Measurements from ENCODE around the gene FSTL4.

FSTL4 gene

DNA sequence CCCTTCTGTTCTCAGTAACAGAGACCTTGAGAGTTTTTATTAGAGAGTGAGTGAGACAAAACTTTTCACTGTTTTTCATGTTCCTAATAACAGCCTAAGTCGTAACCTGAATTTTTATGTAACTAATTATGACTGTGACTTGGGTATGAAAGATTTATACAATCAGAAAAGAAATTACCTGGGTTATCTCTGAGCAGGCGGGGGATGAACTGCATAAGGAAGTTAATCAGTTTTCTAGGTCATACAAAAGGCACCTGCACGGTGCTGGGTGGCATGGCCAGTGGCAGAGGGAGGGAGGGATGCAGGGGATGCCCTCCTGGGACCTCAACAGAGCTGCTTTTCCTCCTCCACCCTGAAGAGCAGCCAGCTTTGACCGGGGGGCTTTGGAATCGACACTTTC, 340.7 kb downstream of the FSTL4 start:
- no peak overlapping the region for H3K27ac ChIP-seq (ENCODE audit: low read length)
- no peaks in the 10 kb centered on the region; the same call in 1 of the 2 replicates for H3K27me3 ChIP-seq (ENCODE audit: control insufficient read depth, insufficient read depth, low read length)
- no peaks in the 10 kb centered on the region for H3K4me1 ChIP-seq (ENCODE audit: control insufficient read depth, insufficient read depth, low read length)
- no CpG with 5 or more reads among the region's 5 CpGs for WGBS (ENCODE audit: insufficient coverage, insufficient read length)
- H3K9me3 ChIP-seq (ENCODE audit: control insufficient read depth, insufficient read depth, low read length), result no peaks in the 10 kb centered on the region
- DNase-seq (ENCODE audit: low read depth, low spot score), result no peak
- H3K4me3 ChIP-seq (ENCODE audit: low read length), result no peak overlapping the region
- no peaks in the 10 kb centered on the region for H3K36me3 ChIP-seq (ENCODE audit: control insufficient read depth, insufficient read depth, low read length)

GRCh38 chr5:133269691-133270090, 342.6 kb downstream of the FSTL4 start:
- no CpG with 5 or more reads among the region's 5 CpGs for WGBS (ENCODE audit: insufficient coverage, insufficient read length)
- no peak for DNase-seq (ENCODE audit: low read depth, low spot score)
- no peaks in the 10 kb centered on the region for H3K9me3 ChIP-seq (ENCODE audit: control insufficient read depth, insufficient read depth, low read length)
- no peaks in the 10 kb centered on the region; the same call in 1 of the 2 replicates for H3K27me3 ChIP-seq (ENCODE audit: control insufficient read depth, insufficient read depth, low read length)
- H3K27ac ChIP-seq (ENCODE audit: low read length), result no peak overlapping the region
- H3K4me3 ChIP-seq (ENCODE audit: low read length), result no peak overlapping the region
- no peaks in the 10 kb centered on the region for H3K36me3 ChIP-seq (ENCODE audit: control insufficient read depth, insufficient read depth, low read length)
- no peaks in the 10 kb centered on the region for H3K4me1 ChIP-seq (ENCODE audit: control insufficient read depth, insufficient read depth, low read length)

GRCh38 chr5:133267601-133268000, 344.7 kb downstream of the FSTL4 start:
- WGBS (ENCODE audit: insufficient coverage, insufficient read length), result no CpG with 5 or more reads among the region's 1 CpG
- no peak overlapping the region for H3K27ac ChIP-seq (ENCODE audit: low read length)
- no peaks in the 10 kb centered on the region for H3K36me3 ChIP-seq (ENCODE audit: control insufficient read depth, insufficient read depth, low read length)

GRCh38 chr5:133266966-133267365, 345.4 kb downstream of the FSTL4 start:
- Histone ChIP-seq H3K27me3 (ENCODE audit: control insufficient read depth, insufficient read depth, low read length) (no peaks in the 10 kb centered on the region; the same call in 1 of the 2 replicates), H3K9me3 (ENCODE audit: control insufficient read depth, insufficient read depth, low read length) (no peaks in the 10 kb centered on the region), H3K4me1 (ENCODE audit: control insufficient read depth, insufficient read depth, low read length) (no peaks in the 10 kb centered on the region), H3K36me3 (ENCODE audit: control insufficient read depth, insufficient read depth, low read length) (no peaks in the 10 kb centered on the region), H3K4me3 (ENCODE audit: low read length) (no peak overlapping the region), H3K27ac (ENCODE audit: low read length) (no peak overlapping the region)
- DNase-seq (ENCODE audit: low read depth, low spot score), result no peak
- no CpG with 5 or more reads among the region's 4 CpGs for WGBS (ENCODE audit: insufficient coverage, insufficient read length)

More at GRCh38 chr5:133267601-133268000, 344.7 kb downstream of the FSTL4 start:
- no peaks in the 10 kb centered on the region for H3K9me3 ChIP-seq (ENCODE audit: control insufficient read depth, insufficient read depth, low read length)
- no peaks in the 10 kb centered on the region; the same call in 1 of the 2 replicates for H3K27me3 ChIP-seq (ENCODE audit: control insufficient read depth, insufficient read depth, low read length)
- no peak overlapping the region for H3K4me3 ChIP-seq (ENCODE audit: low read length)
- no peak for DNase-seq (ENCODE audit: low read depth, low spot score)
- H3K4me1 ChIP-seq (ENCODE audit: control insufficient read depth, insufficient read depth, low read length), result no peaks in the 10 kb centered on the region

DNA sequence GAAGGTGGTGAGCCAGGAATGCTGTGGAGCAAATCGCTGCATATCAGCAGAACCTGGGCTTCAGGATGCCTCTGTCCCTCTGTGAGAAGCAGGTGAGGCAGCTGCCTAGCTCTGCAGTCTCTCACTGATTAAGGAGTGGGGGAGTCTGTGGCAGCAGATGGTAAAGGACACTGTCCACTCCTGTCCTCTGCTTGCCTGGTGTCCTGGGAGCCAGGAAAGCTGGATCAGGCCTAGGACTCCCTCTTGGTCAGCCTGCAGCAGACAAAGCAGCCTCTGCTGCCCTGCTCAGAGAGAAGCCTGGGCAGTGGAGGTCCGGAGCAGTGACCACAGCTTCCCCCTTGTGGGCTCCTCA, 345.8 kb downstream of the FSTL4 start:
- Histone ChIP-seq H3K36me3 (ENCODE audit: control insufficient read depth, insufficient read depth, low read length) (no peaks in the 10 kb centered on the region), H3K27ac (ENCODE audit: low read length) (no peak overlapping the region), H3K4me3 (ENCODE audit: low read length) (no peak overlapping the region), H3K9me3 (ENCODE audit: control insufficient read depth, insufficient read depth, low read length) (no peaks in the 10 kb centered on the region), H3K27me3 (ENCODE audit: control insufficient read depth, insufficient read depth, low read length) (no peaks in the 10 kb centered on the region; the same call in 1 of the 2 replicates), H3K4me1 (ENCODE audit: control insufficient read depth, insufficient read depth, low read length) (no peaks in the 10 kb centered on the region)
- no peak for DNase-seq (ENCODE audit: low read depth, low spot score)
- WGBS (ENCODE audit: insufficient coverage, insufficient read length), result no CpG with 5 or more reads among the region's 2 CpGs

GRCh38 chr5:133265720-133266526, 346.4 kb downstream of the FSTL4 start:
- Histone ChIP-seq H3K27ac (ENCODE audit: low read length) (no peak overlapping the region), H3K4me1 (ENCODE audit: control insufficient read depth, insufficient read depth, low read length) (no peaks in the 10 kb centered on the region), H3K27me3 (ENCODE audit: control insufficient read depth, insufficient read depth, low read length) (no peaks in the 10 kb centered on the region), H3K4me3 (ENCODE audit: low read length) (no peak overlapping the region), H3K9me3 (ENCODE audit: control insufficient read depth, insufficient read depth, low read length) (no peaks in the 10 kb centered on the region), H3K36me3 (ENCODE audit: control insufficient read depth, insufficient read depth, low read length) (no peaks in the 10 kb centered on the region)
- DNase-seq (ENCODE audit: low read depth, low spot score), result no peak
- WGBS (ENCODE audit: insufficient coverage, insufficient read length), result no CpG with 5 or more reads among the region's 18 CpGs

DNA sequence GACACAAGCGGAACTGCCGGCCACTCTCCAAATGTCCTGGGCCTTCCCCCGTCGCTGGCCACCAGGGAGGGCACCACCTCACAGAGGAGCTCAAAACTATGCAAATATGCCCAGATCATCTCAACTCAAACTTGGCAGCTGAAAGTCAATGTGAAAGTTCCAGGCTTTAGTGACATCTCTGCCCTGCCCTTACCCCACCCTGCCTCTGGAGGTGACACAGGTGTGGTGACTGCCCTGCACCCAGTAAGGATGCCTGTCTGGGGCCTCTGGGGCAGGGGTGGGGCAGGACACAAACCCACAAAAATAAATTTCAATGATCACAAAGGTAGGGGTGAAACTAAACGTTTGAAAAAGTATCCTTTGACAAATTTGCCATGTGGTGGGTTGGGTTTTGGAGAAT, 347.1 kb downstream of the FSTL4 start:
- no CpG with 5 or more reads among the region's 5 CpGs for WGBS (ENCODE audit: insufficient coverage, insufficient read length)
- no peaks in the 10 kb centered on the region for H3K27me3 ChIP-seq (ENCODE audit: control insufficient read depth, insufficient read depth, low read length)
- no peak overlapping the region for H3K27ac ChIP-seq (ENCODE audit: low read length)
- DNase-seq (ENCODE audit: low read depth, low spot score), result no peak
- H3K4me1 ChIP-seq (ENCODE audit: control insufficient read depth, insufficient read depth, low read length), result no peaks in the 10 kb centered on the region
- H3K36me3 ChIP-seq (ENCODE audit: control insufficient read depth, insufficient read depth, low read length), result no peaks in the 10 kb centered on the region
- H3K9me3 ChIP-seq (ENCODE audit: control insufficient read depth, insufficient read depth, low read length), result no peaks in the 10 kb centered on the region
- no peak overlapping the region for H3K4me3 ChIP-seq (ENCODE audit: low read length)

DNA sequence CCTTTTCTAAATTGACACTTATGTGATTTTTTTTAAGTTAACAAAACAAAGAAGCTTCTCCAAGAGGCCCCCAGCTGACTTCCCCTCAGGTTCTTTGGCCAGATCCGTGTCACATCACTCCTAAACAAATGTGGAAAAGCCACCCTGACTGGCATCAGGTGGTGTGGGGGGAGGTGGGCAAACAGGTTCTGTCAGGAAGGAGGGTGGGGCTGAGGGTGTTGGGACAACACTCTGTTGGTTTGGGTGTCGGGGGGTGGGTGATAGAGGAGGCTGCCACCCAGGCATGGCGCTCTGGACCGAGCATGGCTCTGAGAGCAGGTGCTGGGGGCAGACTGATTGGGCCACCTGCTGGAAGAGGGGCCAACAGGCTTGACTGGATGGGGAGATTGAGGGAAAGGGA, 349.7 kb downstream of the FSTL4 start:
- Histone ChIP-seq H3K27me3 (ENCODE audit: control insufficient read depth, insufficient read depth, low read length) (no peaks in the 10 kb centered on the region), H3K4me1 (ENCODE audit: control insufficient read depth, insufficient read depth, low read length) (no peaks in the 10 kb centered on the region), H3K36me3 (ENCODE audit: control insufficient read depth, insufficient read depth, low read length) (no peaks in the 10 kb centered on the region), H3K9me3 (ENCODE audit: control insufficient read depth, insufficient read depth, low read length) (no peaks in the 10 kb centered on the region), H3K27ac (ENCODE audit: low read length) (no peak overlapping the region), H3K4me3 (ENCODE audit: low read length) (no peak overlapping the region)
- DNase-seq (ENCODE audit: low read depth, low spot score), result no peak
- no CpG with 5 or more reads among the region's 4 CpGs for WGBS (ENCODE audit: insufficient coverage, insufficient read length)

DNA sequence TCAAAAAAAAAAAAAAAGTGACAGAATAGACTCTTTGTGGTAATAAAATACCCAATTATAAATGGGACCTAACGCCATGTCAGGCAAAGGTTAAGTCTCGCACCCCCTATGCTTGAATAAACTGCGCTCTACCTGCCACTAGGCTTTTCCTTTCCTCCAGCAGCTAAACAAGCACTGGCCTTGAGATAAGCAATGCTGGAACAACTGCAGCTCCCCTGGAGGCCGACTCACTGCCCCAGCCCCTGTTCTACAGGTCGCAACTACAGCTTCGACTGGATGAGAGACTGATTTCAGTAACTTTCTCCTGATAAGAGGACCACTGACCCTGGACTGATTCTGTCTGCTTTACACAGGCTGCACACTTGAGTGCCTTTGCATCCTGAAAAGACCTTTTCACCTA, 350.3 kb downstream of the FSTL4 start:
- H3K4me3 ChIP-seq (ENCODE audit: low read length), result no peak overlapping the region
- H3K27ac ChIP-seq (ENCODE audit: low read length), result no peak overlapping the region
- H3K36me3 ChIP-seq (ENCODE audit: control insufficient read depth, insufficient read depth, low read length), result no peaks in the 10 kb centered on the region
- WGBS (ENCODE audit: insufficient coverage, insufficient read length), result no CpG with 5 or more reads among the region's 6 CpGs
- H3K27me3 ChIP-seq (ENCODE audit: control insufficient read depth, insufficient read depth, low read length), result no peaks in the 10 kb centered on the region
- no peaks in the 10 kb centered on the region for H3K4me1 ChIP-seq (ENCODE audit: control insufficient read depth, insufficient read depth, low read length)
- no peaks in the 10 kb centered on the region for H3K9me3 ChIP-seq (ENCODE audit: control insufficient read depth, insufficient read depth, low read length)
- no peak for DNase-seq (ENCODE audit: low read depth, low spot score)

GRCh38 chr5:133260715-133261114, 351.6 kb downstream of the FSTL4 start:
- H3K36me3 ChIP-seq (ENCODE audit: control insufficient read depth, insufficient read depth, low read length), result no peaks in the 10 kb centered on the region
- no peak overlapping the region for H3K27ac ChIP-seq (ENCODE audit: low read length)
- H3K4me3 ChIP-seq (ENCODE audit: low read length), result no peak overlapping the region
- no peaks in the 10 kb centered on the region for H3K4me1 ChIP-seq (ENCODE audit: control insufficient read depth, insufficient read depth, low read length)
- H3K27me3 ChIP-seq (ENCODE audit: control insufficient read depth, insufficient read depth, low read length), result no peaks in the 10 kb centered on the region
- no CpG with 5 or more reads among the region's 3 CpGs for WGBS (ENCODE audit: insufficient coverage, insufficient read length)
- no peaks in the 10 kb centered on the region for H3K9me3 ChIP-seq (ENCODE audit: control insufficient read depth, insufficient read depth, low read length)
- DNase-seq (ENCODE audit: low read depth, low spot score), result no peak
